ENCODE results near the gene BACE2. TPM values are rescaled to one million over a fixed set of nuclear protein-coding genes. Genes with fewer than 3 reads are reported as not detected.

Gene BACE2
- total RNA-seq, 1 experiment from 2014 or later, result 23.2 TPM

- H3K9me2 ChIP-seq (ENCODE audit: insufficient read depth), result no peaks in the 10 kb centered on the region
- H3K27me3 ChIP-seq (ENCODE audit: insufficient read depth, low read length), result peaks cover 10% of the 10 kb centered on the region; the same call in 1 of the 2 replicates
- intact Hi-C loops (cut with micrococcal nuclease), result no loop called here
- DNase-seq (ENCODE audit: low read depth, low spot score) (no peak), ATAC-seq (no peak)
- no peaks in the 10 kb centered on the region for H4K20me1 ChIP-seq (ENCODE audit: insufficient read depth)
- POLR2A ChIA-PET, result no interaction called here
- no peaks in the 10 kb centered on the region for H3K79me2 ChIP-seq (ENCODE audit: insufficient read depth, low read length)
- no peak overlapping the region for H3K4me2 ChIP-seq (ENCODE audit: low read length)
- CTCF ChIA-PET, result no interaction called here
- TF ChIP-seq TCF7L2 (IDR thresholded peaks at IDR 0.05; ENCODE audit: borderline replicate concordance, extremely low read depth, insufficient read depth, insufficient read length) (no peak), SRF (IDR thresholded peaks at IDR 0.05; ENCODE audit: low read depth) (no peak), CTCF (IDR thresholded peaks at IDR 0.05 in 2 of 3, conservative IDR thresholded peaks at IDR 0.05 in 1 of 3; ENCODE audit: borderline replicate concordance in 1 of 3, insufficient read depth in 1 of 3, low read depth in 2 of 3, low read length in 2 of 3) (no peak), SIN3A (IDR thresholded peaks at IDR 0.05; ENCODE audit: low read depth) (no peak), EZH2 (IDR thresholded peaks at IDR 0.05) (no peak), JUND (IDR thresholded peaks at IDR 0.05) (no peak), CBX3 (IDR thresholded peaks at IDR 0.05; ENCODE audit: low read depth) (no peak), ZFX (IDR thresholded peaks at IDR 0.05) (no peak), ZBTB33 (IDR thresholded peaks at IDR 0.05; ENCODE audit: extremely low read depth, insufficient replicate concordance, low read length) (no peak), ZNF274 (IDR thresholded peaks at IDR 0.05; ENCODE audit: low read depth, low read length) (no peak), SP1 (IDR thresholded peaks at IDR 0.05; ENCODE audit: low read depth) (no peak), ELF1 (IDR thresholded peaks at IDR 0.05; ENCODE audit: borderline replicate concordance, low read depth) (no peak)
- no peaks in the 10 kb centered on the region for H3K9me3 ChIP-seq (ENCODE audit: control insufficient read depth in 1 of 2, insufficient read depth in 1 of 2, low read depth in 1 of 2, low read length in 2 of 2)
- no peak overlapping the region for H3K27ac ChIP-seq (ENCODE audit: low read depth, low read length)
- H3K9ac ChIP-seq (ENCODE audit: low read length), result no peak overlapping the region
- RAD21 ChIA-PET (ENCODE audit: low non-redundant PET in 1 of 2, low total read pairs in 2 of 2, uncharacterized antibody in 2 of 2, unreplicated experiment in 2 of 2), result no interaction called here
- no peak overlapping the region for H3K4me3 ChIP-seq (replicated peaks in 1 of 2; ENCODE audit: low read depth in 1 of 2, low read length in 2 of 2)
- no peaks in the 10 kb centered on the region for H3K36me3 ChIP-seq (ENCODE audit: control insufficient read depth in 1 of 2, insufficient read depth in 2 of 2, low read length in 2 of 2)
- no TSS peak for BruUV-seq (replicated peaks)
- peaks cover 0 to 7% of the 10 kb centered on the region in 2 experiments; a peak in 1 of 4 replicates for H3K4me1 ChIP-seq (ENCODE audit: control insufficient read depth in 1 of 2, insufficient read depth in 2 of 2, low read length in 2 of 2)
- H2AFZ ChIP-seq (ENCODE audit: low read depth, low read length, poor library complexity, severe bottlenecking), result no peak overlapping the region
These were observed 30.1 kb upstream of the BACE2 start for GRCh38 chr21:41137889-41138288.

Data from HCT116 (cell line).